ENCODE results near the gene PRXL2A.

Gene PRXL2A

DNA sequence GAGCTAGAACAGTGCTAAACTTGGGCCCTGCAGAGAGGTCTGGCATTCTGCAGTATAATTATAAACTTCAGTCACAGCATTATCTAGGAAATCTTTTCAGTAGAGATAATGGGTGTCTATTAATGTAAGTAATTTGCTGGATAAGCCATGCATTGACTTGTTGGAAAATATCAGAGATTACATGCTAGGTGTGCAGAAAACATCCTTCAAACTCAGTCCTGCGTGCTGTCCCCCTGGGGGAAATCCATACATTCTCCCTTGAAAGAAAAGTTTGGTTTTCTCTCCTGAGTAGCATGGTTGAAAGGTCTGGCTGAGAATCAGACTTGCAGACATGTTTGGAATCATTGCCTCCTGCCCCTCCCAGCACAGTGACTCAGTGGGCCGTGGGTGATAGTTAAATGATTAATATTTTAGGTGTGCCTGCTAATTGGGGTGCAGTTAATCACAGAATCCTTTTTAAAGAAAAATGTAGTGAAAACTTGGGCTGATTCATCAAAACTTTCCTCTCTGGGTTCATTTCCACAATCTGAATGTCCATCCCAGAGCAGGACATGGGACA lies 13.9 kb upstream of the PRXL2A start:
- H3K27me3 ChIP-seq (ENCODE audit: low read depth, low read length), result no peaks in the 10 kb centered on the region
- no peaks in the 10 kb centered on the region for H3K4me1 ChIP-seq (ENCODE audit: control insufficient read depth in 1 of 2, insufficient read depth in 2 of 2, low read length in 2 of 2)
- no peaks in the 10 kb centered on the region for H3K9me3 ChIP-seq (ENCODE audit: control insufficient read depth in 1 of 2, low read length in 2 of 2)
- no peak overlapping the region for H3K27ac ChIP-seq (ENCODE audit: low read length)
- H3K36me3 ChIP-seq (ENCODE audit: control insufficient read depth in 1 of 2, insufficient read depth in 2 of 2, low read length in 2 of 2), result no peaks in the 10 kb centered on the region
- no peak overlapping the region for H3K4me3 ChIP-seq (ENCODE audit: low read depth in 1 of 2, low read length in 2 of 2)

DNA sequence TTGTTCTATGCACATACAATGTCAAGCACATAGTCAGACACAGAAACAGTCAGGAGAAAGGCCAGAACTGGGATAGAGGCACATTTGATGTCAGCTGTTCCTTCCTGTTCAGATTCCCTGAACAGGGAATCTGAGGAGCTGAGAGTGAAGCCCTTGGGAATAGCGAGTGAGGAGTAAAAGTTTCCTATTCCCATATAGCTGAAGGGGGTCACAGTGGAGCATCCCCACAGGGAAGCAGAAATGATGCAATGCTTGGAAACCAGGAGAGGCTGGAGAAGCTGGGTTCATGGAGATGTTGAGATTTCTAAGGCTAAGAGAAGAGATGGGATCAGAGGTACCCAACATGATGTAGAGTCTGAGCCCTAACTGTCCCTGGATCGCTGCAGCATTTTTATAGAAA lies 11.3 kb upstream of the PRXL2A start:
- Histone ChIP-seq H3K27ac (ENCODE audit: low read length) (no peak overlapping the region), H3K36me3 (ENCODE audit: control insufficient read depth in 1 of 2, insufficient read depth in 2 of 2, low read length in 2 of 2) (no peaks in the 10 kb centered on the region), H3K9me3 (ENCODE audit: control insufficient read depth in 1 of 2, low read length in 2 of 2) (no peaks in the 10 kb centered on the region), H3K4me1 (ENCODE audit: control insufficient read depth in 1 of 2, insufficient read depth in 2 of 2, low read length in 2 of 2) (no peaks in the 10 kb centered on the region), H3K4me3 (ENCODE audit: low read depth in 1 of 2, low read length in 2 of 2) (no peak overlapping the region), H3K27me3 (ENCODE audit: low read depth, low read length) (no peaks in the 10 kb centered on the region)

DNA sequence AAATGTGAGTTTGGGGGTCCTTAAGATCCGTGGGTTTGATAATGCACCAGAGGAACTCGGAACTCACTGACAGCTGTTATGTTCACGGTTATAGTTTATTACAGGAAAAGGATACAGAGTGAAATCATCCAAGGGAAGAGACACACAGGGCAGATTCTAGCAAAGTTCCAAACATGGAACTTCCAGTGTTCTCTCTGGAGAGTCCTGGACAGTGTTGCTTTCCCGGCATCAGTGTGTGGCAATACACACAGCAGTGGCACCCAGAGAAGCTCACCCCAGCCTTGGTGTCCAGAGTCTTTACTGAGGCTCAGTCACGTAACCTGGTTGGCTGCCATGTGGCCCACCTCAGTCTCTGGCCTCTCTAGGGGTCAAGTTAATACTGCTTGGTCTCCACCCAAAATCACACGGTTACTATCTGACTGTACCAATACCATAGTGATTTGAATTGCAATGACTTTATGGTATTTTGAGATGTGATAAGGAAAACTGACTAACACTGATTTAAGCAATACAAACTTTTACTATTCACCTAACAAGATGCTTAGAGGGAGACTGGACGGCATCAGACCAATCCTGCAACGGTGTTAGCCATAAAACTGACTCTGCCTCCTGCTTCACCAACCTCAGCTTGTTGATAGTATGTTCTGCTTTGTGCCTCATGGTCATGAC lies 8.1 kb upstream of the PRXL2A start:
- no peaks in the 10 kb centered on the region for H3K36me3 ChIP-seq (ENCODE audit: control insufficient read depth in 1 of 2, insufficient read depth in 2 of 2, low read length in 2 of 2)
- H3K27ac ChIP-seq (ENCODE audit: low read length), result no peak overlapping the region
- H3K4me1 ChIP-seq (ENCODE audit: control insufficient read depth in 1 of 2, insufficient read depth in 2 of 2, low read length in 2 of 2), result no peaks in the 10 kb centered on the region
- H3K9me3 ChIP-seq (ENCODE audit: control insufficient read depth in 1 of 2, low read length in 2 of 2), result no peaks in the 10 kb centered on the region
- no peak overlapping the region for H3K4me3 ChIP-seq (ENCODE audit: low read depth in 1 of 2, low read length in 2 of 2)
- no peaks in the 10 kb centered on the region for H3K27me3 ChIP-seq (ENCODE audit: low read depth, low read length)

DNA sequence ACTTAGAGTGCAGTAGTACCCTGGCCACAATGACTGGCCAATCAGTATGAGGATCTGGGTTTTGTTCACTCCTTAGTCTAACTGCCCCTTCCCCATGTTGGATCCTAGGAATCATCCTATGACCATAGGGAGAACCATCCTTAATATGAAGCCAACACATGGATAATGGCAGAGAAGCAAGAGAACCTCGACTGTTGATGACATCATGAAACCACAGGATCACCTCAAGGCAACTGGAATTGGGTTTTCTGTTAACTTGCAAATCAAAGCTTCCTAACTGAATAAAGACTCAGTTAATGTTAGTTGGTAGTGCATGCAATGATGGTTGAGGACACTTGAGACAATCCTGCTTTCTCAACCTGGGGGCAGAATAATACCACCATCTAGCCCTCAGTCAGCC lies 3.3 kb upstream of the PRXL2A start:
- peaks cover 0 to 13% of the 10 kb centered on the region in 2 donors for H3K4me1 ChIP-seq (ENCODE audit: control insufficient read depth in 1 of 2, insufficient read depth in 2 of 2, low read length in 2 of 2)
- H3K4me3 ChIP-seq (ENCODE audit: low read depth in 1 of 2, low read length in 2 of 2), result no peak overlapping the region
- no peak overlapping the region for H3K27ac ChIP-seq (ENCODE audit: low read length)
- H3K27me3 ChIP-seq (ENCODE audit: low read depth, low read length), result no peaks in the 10 kb centered on the region
- no peaks in the 10 kb centered on the region for H3K9me3 ChIP-seq (ENCODE audit: control insufficient read depth in 1 of 2, low read length in 2 of 2)
- H3K36me3 ChIP-seq (ENCODE audit: control insufficient read depth in 1 of 2, insufficient read depth in 2 of 2, low read length in 2 of 2), result no peaks in the 10 kb centered on the region

DNA sequence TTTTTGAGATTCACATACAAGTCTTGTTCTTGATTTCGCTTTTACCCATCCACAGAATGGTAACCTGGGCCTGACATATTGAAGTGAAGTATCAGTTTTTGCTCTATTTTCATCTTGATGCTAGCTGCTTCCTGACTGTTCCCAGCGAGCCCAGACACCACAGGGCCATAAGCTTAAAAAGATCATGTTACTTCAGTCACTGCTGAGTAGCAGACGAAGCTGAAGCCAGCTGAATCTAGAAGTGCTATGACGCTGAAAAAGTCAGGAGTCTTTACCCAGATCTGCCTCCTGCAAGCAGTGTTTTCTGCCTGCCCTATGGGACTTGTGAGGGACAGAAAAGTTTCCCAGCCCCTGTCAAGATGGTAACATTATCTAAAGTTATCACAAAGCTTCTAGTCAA lies 2.7 kb upstream of the PRXL2A start:
- no peaks in the 10 kb centered on the region for H3K27me3 ChIP-seq (ENCODE audit: low read depth, low read length)
- H3K4me3 ChIP-seq (ENCODE audit: low read depth in 1 of 2, low read length in 2 of 2), result no peak overlapping the region
- no peak overlapping the region for H3K27ac ChIP-seq (ENCODE audit: low read length)
- peaks cover 0 to 19% of the 10 kb centered on the region in 2 donors for H3K4me1 ChIP-seq (ENCODE audit: control insufficient read depth in 1 of 2, insufficient read depth in 2 of 2, low read length in 2 of 2)
- no peaks in the 10 kb centered on the region for H3K36me3 ChIP-seq (ENCODE audit: control insufficient read depth in 1 of 2, insufficient read depth in 2 of 2, low read length in 2 of 2)
- H3K9me3 ChIP-seq (ENCODE audit: control insufficient read depth in 1 of 2, low read length in 2 of 2), result no peaks in the 10 kb centered on the region

DNA sequence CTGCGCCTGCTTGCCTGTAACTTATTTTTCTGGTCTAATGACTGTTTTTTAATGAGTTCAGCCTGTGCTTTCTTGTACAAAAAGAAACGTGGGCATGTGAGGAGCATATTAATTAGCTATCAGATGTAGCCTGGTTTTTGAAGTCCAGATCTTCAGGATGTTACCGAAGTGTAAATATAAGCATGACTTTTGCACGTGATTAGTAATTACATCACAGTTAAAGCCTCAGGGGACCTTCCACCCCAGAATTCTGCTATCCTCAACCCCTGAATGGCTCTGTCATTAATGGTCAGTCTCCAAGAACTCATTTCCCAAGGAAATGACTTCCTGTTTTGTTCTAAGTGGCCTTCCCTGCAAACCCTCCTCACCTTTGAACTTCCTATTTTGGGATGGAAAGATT lies 2.1 kb upstream of the PRXL2A start:
- Histone ChIP-seq H3K27ac (ENCODE audit: low read length) (no peak overlapping the region), H3K4me3 (ENCODE audit: low read depth in 1 of 2, low read length in 2 of 2) (no peak overlapping the region), H3K27me3 (ENCODE audit: low read depth, low read length) (no peaks in the 10 kb centered on the region), H3K9me3 (ENCODE audit: control insufficient read depth in 1 of 2, low read length in 2 of 2) (no peaks in the 10 kb centered on the region), H3K36me3 (ENCODE audit: control insufficient read depth in 1 of 2, insufficient read depth in 2 of 2, low read length in 2 of 2) (no peaks in the 10 kb centered on the region), H3K4me1 (ENCODE audit: control insufficient read depth in 1 of 2, insufficient read depth in 2 of 2, low read length in 2 of 2) (peaks cover 5 to 25% of the 10 kb centered on the region in 2 donors)

DNA sequence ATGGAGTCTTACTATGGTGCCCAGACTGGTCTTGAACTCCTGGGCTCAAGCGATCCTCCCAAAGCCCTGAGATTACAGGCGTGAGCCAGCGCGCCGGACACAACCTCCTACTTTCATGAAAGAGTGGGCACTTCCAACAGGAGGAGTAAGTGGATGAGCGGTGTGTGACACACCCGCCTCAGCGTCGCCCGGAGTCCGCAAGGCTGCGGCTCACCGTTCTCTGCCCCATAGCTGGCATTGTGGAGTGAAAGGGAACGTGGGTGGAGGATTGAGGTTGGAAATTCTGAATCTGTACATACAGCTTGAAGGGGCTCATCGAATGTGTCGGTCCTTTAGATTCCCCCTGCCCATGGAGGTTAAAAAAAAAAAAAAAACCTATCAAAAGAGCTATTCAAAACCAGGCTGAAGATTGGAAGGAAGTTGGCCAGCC lies 524 bp upstream of the PRXL2A start:
- H3K27ac ChIP-seq (ENCODE audit: low read length), result peak overlapping the region; percentile 72
- no peaks in the 10 kb centered on the region for H3K9me3 ChIP-seq (ENCODE audit: control insufficient read depth in 1 of 2, low read length in 2 of 2)
- H3K4me3 ChIP-seq (ENCODE audit: low read depth in 1 of 2, low read length in 2 of 2), result peak overlapping the region; percentile 81 to 89
- H3K27me3 ChIP-seq (ENCODE audit: low read depth, low read length), result no peaks in the 10 kb centered on the region
- no peaks in the 10 kb centered on the region for H3K36me3 ChIP-seq (ENCODE audit: control insufficient read depth in 1 of 2, insufficient read depth in 2 of 2, low read length in 2 of 2)
- peaks cover 5 to 41% of the 10 kb centered on the region in 2 donors for H3K4me1 ChIP-seq (ENCODE audit: control insufficient read depth in 1 of 2, insufficient read depth in 2 of 2, low read length in 2 of 2)

DNA sequence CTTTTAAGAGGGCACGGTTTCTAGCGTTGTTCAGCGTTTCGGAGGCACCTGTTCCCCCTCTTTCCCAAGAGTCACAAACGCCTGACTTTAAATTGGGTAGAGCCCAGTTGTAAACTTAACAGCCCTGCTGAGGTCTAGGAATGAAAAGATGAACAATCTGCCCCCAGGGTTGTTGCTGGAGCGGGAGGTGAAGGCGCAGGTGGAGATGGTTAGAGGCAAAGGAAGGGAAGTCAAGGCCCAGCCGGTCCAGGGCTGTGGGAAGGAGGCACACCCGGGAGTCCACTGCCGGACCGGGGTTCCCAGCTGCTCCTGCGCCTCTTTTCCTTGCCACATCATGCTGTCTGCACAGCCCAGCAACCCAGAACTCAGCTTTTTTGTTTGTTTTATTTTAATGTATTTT lies 770 bp downstream of the PRXL2A start:
- Histone ChIP-seq H3K4me3 (ENCODE audit: low read depth in 1 of 2, low read length in 2 of 2) (peak overlapping the region; percentile 81 to 89), H3K4me1 (ENCODE audit: control insufficient read depth in 1 of 2, insufficient read depth in 2 of 2, low read length in 2 of 2) (peaks cover 13 to 52% of the 10 kb centered on the region in 2 donors)

DNA sequence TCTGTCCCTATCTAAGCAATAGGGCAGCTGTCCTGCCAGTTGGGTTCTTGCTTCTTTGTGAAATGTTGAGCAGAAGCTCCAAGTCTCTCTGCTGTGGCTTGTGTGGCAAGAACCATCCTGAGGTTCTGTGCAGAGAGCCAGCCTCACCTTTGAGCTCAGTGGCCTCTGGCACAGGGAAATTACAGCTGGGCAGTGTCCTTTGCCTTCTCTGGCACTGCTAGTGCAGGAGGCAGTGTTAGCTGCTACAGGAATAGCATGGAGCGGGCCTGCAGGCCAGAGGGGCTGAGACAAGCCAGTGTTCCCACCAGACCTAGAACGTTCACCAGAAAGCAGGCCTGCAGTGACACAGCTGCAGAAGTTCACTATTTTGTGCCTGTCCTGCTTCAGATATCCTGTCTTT lies 1.8 kb downstream of the PRXL2A start:
- no peaks in the 10 kb centered on the region for H3K36me3 ChIP-seq (ENCODE audit: control insufficient read depth in 1 of 2, insufficient read depth in 2 of 2, low read length in 2 of 2)
- peaks cover 21 to 62% of the 10 kb centered on the region in 2 donors for H3K4me1 ChIP-seq (ENCODE audit: control insufficient read depth in 1 of 2, insufficient read depth in 2 of 2, low read length in 2 of 2)
- H3K9me3 ChIP-seq (ENCODE audit: control insufficient read depth in 1 of 2, low read length in 2 of 2), result no peaks in the 10 kb centered on the region
- no peak overlapping the region for H3K27ac ChIP-seq (ENCODE audit: low read length)
- peak overlapping the region; percentile 12 to 89 for H3K4me3 ChIP-seq (ENCODE audit: low read depth in 1 of 2, low read length in 2 of 2)
- no peaks in the 10 kb centered on the region for H3K27me3 ChIP-seq (ENCODE audit: low read depth, low read length)

More for the DNA sequence above, 770 bp downstream of the PRXL2A start:
- Histone ChIP-seq H3K9me3 (ENCODE audit: control insufficient read depth in 1 of 2, low read length in 2 of 2) (no peaks in the 10 kb centered on the region), H3K36me3 (ENCODE audit: control insufficient read depth in 1 of 2, insufficient read depth in 2 of 2, low read length in 2 of 2) (no peaks in the 10 kb centered on the region), H3K27ac (ENCODE audit: low read length) (peak overlapping the region; percentile 70), H3K27me3 (ENCODE audit: low read depth, low read length) (no peaks in the 10 kb centered on the region)

DNA sequence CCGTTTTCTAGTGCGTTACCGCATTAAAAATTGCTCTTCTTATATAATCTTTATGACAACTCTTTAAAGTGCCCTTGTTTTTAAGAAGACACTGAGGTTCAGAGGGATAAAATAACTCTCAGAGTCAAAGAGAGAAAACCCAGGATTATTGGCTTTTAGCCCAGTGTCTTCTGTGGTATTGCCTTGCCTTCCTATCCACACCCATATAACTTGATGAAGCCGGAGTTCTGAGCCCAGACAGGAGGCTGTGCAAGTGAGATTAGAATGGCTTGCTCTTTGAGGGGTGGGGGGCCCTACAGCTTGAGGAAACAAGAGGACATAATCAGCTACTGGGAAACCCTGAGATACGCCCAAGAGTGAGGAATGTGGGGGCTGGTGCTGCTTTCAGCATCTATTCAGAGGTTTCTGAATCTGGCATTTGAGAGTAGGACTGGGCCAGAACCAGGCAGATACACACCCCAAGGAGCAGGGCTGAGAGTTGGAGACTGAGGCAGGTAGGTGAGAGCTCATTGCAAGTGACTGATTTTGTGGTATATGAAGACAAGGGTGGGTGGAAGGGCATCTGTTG lies 2.3 kb downstream of the PRXL2A start:
- Histone ChIP-seq H3K27me3 (ENCODE audit: low read depth, low read length) (no peaks in the 10 kb centered on the region), H3K4me1 (ENCODE audit: control insufficient read depth in 1 of 2, insufficient read depth in 2 of 2, low read length in 2 of 2) (peaks cover 27 to 68% of the 10 kb centered on the region in 2 donors), H3K27ac (ENCODE audit: low read length) (peak overlapping the region; percentile 28), H3K9me3 (ENCODE audit: control insufficient read depth in 1 of 2, low read length in 2 of 2) (no peaks in the 10 kb centered on the region), H3K4me3 (ENCODE audit: low read depth in 1 of 2, low read length in 2 of 2) (peak overlapping the region; percentile 12 to 89), H3K36me3 (ENCODE audit: control insufficient read depth in 1 of 2, insufficient read depth in 2 of 2, low read length in 2 of 2) (no peaks in the 10 kb centered on the region)

DNA sequence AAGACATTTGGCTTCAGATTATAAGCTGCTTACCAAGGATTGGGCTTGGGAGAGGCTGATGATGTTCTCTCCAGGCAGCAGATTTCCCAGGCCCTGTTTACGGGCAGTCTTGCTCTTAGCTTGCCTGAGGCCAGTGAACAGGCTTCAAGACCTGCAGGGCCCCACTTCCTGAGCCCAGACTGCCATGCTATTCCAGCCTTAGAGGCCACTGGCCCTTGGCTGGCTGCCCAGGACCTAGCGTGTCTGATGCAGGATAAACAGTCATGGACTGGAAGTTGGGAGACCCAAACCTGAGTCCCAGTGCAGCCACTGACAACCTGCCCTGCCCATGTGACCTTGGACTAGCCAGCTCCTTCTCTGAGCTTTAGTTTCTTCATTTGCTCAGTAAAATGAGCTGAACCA lies 2.9 kb downstream of the PRXL2A start:
- Histone ChIP-seq H3K4me1 (ENCODE audit: control insufficient read depth in 1 of 2, insufficient read depth in 2 of 2, low read length in 2 of 2) (peaks cover 33 to 73% of the 10 kb centered on the region in 2 donors), H3K27ac (ENCODE audit: low read length) (peak overlapping the region; percentile 28), H3K4me3 (ENCODE audit: low read depth in 1 of 2, low read length in 2 of 2) (no peak overlapping the region), H3K36me3 (ENCODE audit: control insufficient read depth in 1 of 2, insufficient read depth in 2 of 2, low read length in 2 of 2) (no peaks in the 10 kb centered on the region), H3K27me3 (ENCODE audit: low read depth, low read length) (no peaks in the 10 kb centered on the region), H3K9me3 (ENCODE audit: control insufficient read depth in 1 of 2, low read length in 2 of 2) (no peaks in the 10 kb centered on the region)

Data from muscle layer of duodenum (tissue), 2 donors.